ENCODE data around the gene VPS52. TPM values are rescaled to one million over a fixed set of nuclear protein-coding genes. Genes with fewer than 3 reads are reported as not detected.
"Not testable (repeated sequence)": the region's sequence is repeated elsewhere in the genome, so short reads cannot be mapped to it uniquely, and the experiment has no call there.

Gene VPS52
- polyA plus RNA-seq, 1 donor from 2014 or later, result 29.1 TPM

- Histone ChIP-seq H3K9ac (ENCODE audit: low read length) (no peak overlapping the region), H3K4me2 (ENCODE audit: low read length) (no peak overlapping the region), H3K27me3 (ENCODE audit: insufficient read depth, low read depth, low read length) (no peaks in the 10 kb centered on the region), H3K36me3 (ENCODE audit: insufficient read depth, low read length) (no peaks in the 10 kb centered on the region), H3K9me3 (ENCODE audit: low read length) (no peaks in the 10 kb centered on the region), H4K20me1 (ENCODE audit: insufficient read depth) (no peaks in the 10 kb centered on the region), H3K27ac (ENCODE audit: low read length) (no peak overlapping the region), H3F3A (ENCODE audit: insufficient read depth, low read length, poor library complexity, severe bottlenecking) (no peaks in the 10 kb centered on the region), H2AFZ (ENCODE audit: low read depth, low read length) (no peak overlapping the region), H3K79me2 (replicated peaks; ENCODE audit: insufficient read depth, low read length) (peaks cover 11% of the 10 kb centered on the region), H3K9me2 (ENCODE audit: insufficient read depth, low read length) (no peaks in the 10 kb centered on the region), H3K4me3 (ENCODE audit: low read length) (no peak overlapping the region)
- no peak for TF ChIP-seq TAF1 (IDR thresholded peaks at IDR 0.05; ENCODE audit: low read depth)
- TF ChIP-seq SMC3 (conservative IDR thresholded peaks at IDR 0.05; ENCODE audit: poor library complexity), result no peak
- TF ChIP-seq RAD21 (conservative IDR thresholded peaks at IDR 0.05), result no peak
- TF ChIP-seq MXI1 (conservative IDR thresholded peaks at IDR 0.05; ENCODE audit: poor library complexity, severe bottlenecking), result no peak
- no peak for TF ChIP-seq EZH2 (IDR thresholded peaks at IDR 0.05; ENCODE audit: borderline replicate concordance, insufficient read depth, low read length, poor library complexity, severe bottlenecking)
- no peak for TF ChIP-seq POLR2AphosphoS5 (IDR thresholded peaks at IDR 0.05)
- no peak for TF ChIP-seq EP300 (conservative IDR thresholded peaks at IDR 0.05; ENCODE audit: poor library complexity, severe bottlenecking)
These were observed 15.6 kb upstream of the VPS52 start for GRCh38 chr6:33286946-33287914.

- not testable (repeated sequence) for H2AFZ ChIP-seq (ENCODE audit: low read depth, low read length); H3K9ac ChIP-seq (ENCODE audit: low read length); H3K9me2 ChIP-seq (ENCODE audit: insufficient read depth, low read length); H3K4me3 ChIP-seq (ENCODE audit: low read length); H3F3A ChIP-seq (ENCODE audit: insufficient read depth, low read length, poor library complexity, severe bottlenecking); H4K20me1 ChIP-seq (ENCODE audit: insufficient read depth); H3K27ac ChIP-seq (ENCODE audit: low read length); H3K9me3 ChIP-seq (ENCODE audit: low read length); H3K4me2 ChIP-seq (ENCODE audit: low read length); H3K27me3 ChIP-seq (ENCODE audit: insufficient read depth, low read depth, low read length); H3K36me3 ChIP-seq (ENCODE audit: insufficient read depth, low read length); H3K79me2 ChIP-seq (replicated peaks; ENCODE audit: insufficient read depth, low read length)
These were observed 13.5 kb upstream of the VPS52 start for GRCh38 chr6:33285214-33285613.

GRCh38 chr6:33280539-33280938 is 8.9 kb upstream of the VPS52 start:
- H3K27ac ChIP-seq (ENCODE audit: low read length), result no peak overlapping the region
- no peaks in the 10 kb centered on the region for H3K79me2 ChIP-seq (replicated peaks; ENCODE audit: insufficient read depth, low read length)
- no peaks in the 10 kb centered on the region for H3K9me3 ChIP-seq (ENCODE audit: low read length)
- no peak overlapping the region for H2AFZ ChIP-seq (ENCODE audit: low read depth, low read length)
- no peaks in the 10 kb centered on the region for H3K36me3 ChIP-seq (ENCODE audit: insufficient read depth, low read length)
- no peaks in the 10 kb centered on the region for H3K27me3 ChIP-seq (ENCODE audit: insufficient read depth, low read depth, low read length)
- H3K4me3 ChIP-seq (ENCODE audit: low read length), result no peak overlapping the region
- no peaks in the 10 kb centered on the region for H3K9me2 ChIP-seq (ENCODE audit: insufficient read depth, low read length)
- no peak overlapping the region for H3K4me2 ChIP-seq (ENCODE audit: low read length)
- H3F3A ChIP-seq (ENCODE audit: insufficient read depth, low read length, poor library complexity, severe bottlenecking), result no peaks in the 10 kb centered on the region
- TF ChIP-seq EP300 (conservative IDR thresholded peaks at IDR 0.05; ENCODE audit: poor library complexity, severe bottlenecking) (no peak), POLR2AphosphoS5 (IDR thresholded peaks at IDR 0.05) (no peak), REST (IDR thresholded peaks at IDR 0.05; ENCODE audit: borderline replicate concordance) (no peak), TAF1 (IDR thresholded peaks at IDR 0.05; ENCODE audit: low read depth) (no peak), CTCF (IDR thresholded peaks at IDR 0.05; ENCODE audit: poor library complexity, severe bottlenecking) (no peak), EZH2 (IDR thresholded peaks at IDR 0.05; ENCODE audit: borderline replicate concordance, insufficient read depth, low read length, poor library complexity, severe bottlenecking) (no peak), SMC3 (conservative IDR thresholded peaks at IDR 0.05; ENCODE audit: poor library complexity) (no peak), MXI1 (conservative IDR thresholded peaks at IDR 0.05; ENCODE audit: poor library complexity, severe bottlenecking) (no peak), RAD21 (conservative IDR thresholded peaks at IDR 0.05) (no peak)
- H4K20me1 ChIP-seq (ENCODE audit: insufficient read depth), result no peaks in the 10 kb centered on the region
- H3K9ac ChIP-seq (ENCODE audit: low read length), result no peak overlapping the region

Measured in neural cell (in vitro differentiated cells).